IMR-90 (cell line): ENCODE data around the gene SELENOS. TPM values are rescaled to one million over a fixed set of nuclear protein-coding genes. Genes with fewer than 3 reads are reported as not detected.

Source experiments
- ATAC-seq: fragments of 200-7000 bp; cut with Tn5 transposase; 2 replicates; pipeline ENCODE4 v1.9.1; 2020; ENCODE audit warnings: low read depth, mild to moderate bottlenecking, moderate library complexity
- BruUV-seq: library from RNA; stranded (reverse); fragments of 400-500 nt; replicated peaks from 2 replicates; lab custom pipeline; 2021; lab: Mats Ljungman, UMichigan
- CTCF ChIA-PET: fragments of 300-600 bp; formaldehyde crosslinking; extraction: SDS; loops from one replicate; lab custom pipeline; 2021; ENCODE audit warnings: antibody characterized with exemption; lab: Yijun Ruan, JAX
- POLR2A ChIA-PET: fragments of 300-600 bp; sonication (Branson Sonifier 250); formaldehyde crosslinking; loops from one replicate; lab custom pipeline; 2022; ENCODE audit warnings: antibody characterized with exemption; ENCODE audit not compliant: unreplicated experiment; lab: Charles Lee
- DNase-seq: peaks from one replicate; pipeline ENCODE4 v3.0.0; 2013
- H2AFZ ChIP-seq: replicated peaks from 2 replicates; pipeline ENCODE3; 2013; ENCODE audit warnings: low read length, mild to moderate bottlenecking; ENCODE audit not compliant: poor library complexity
- H2AK5ac ChIP-seq: 2 replicates; pipeline ENCODE4 v1.6.1; 2013; ENCODE audit warnings: low read depth, low read length, inconsistent platforms
- H2AK9ac ChIP-seq: replicated peaks from 2 replicates; pipeline ENCODE3; 2013; ENCODE audit warnings: mild to moderate bottlenecking, low read depth, low read length, moderate library complexity; ENCODE audit not compliant: poor library complexity
- H2BK120ac ChIP-seq: 2 replicates; pipeline ENCODE4 v1.6.1; 2013; ENCODE audit warnings: low read depth, low read length, inconsistent platforms
- H2BK15ac ChIP-seq: 3 replicates; pipeline ENCODE4 v1.6.1; 2013; ENCODE audit warnings: low read depth, low read length, inconsistent platforms
- H2BK20ac ChIP-seq: 2 replicates; pipeline ENCODE4 v1.6.1; 2013; ENCODE audit warnings: low read depth, mild to moderate bottlenecking, inconsistent platforms, low read length, moderate library complexity
- H2BK5ac ChIP-seq: 2 replicates; pipeline ENCODE4 v1.6.1; 2013; ENCODE audit warnings: mild to moderate bottlenecking, low read depth, low read length, inconsistent platforms; ENCODE audit not compliant: poor library complexity, severe bottlenecking
- H3K14ac ChIP-seq: replicated peaks from 2 replicates; pipeline ENCODE4 v1.6.1; 2013; ENCODE audit warnings: low read depth, low read length, inconsistent platforms
- H3K18ac ChIP-seq: 2 replicates; pipeline ENCODE4 v1.6.1; 2013; ENCODE audit warnings: low read depth, low read length, control low read depth
- H3K23ac ChIP-seq: 2 replicates; pipeline ENCODE4 v1.6.1; 2013; ENCODE audit warnings: low read depth, low read length, inconsistent platforms
- H3K27ac ChIP-seq: 2 replicates; pipeline ENCODE4 v1.5.1; 2013; ENCODE audit warnings: mild to moderate bottlenecking, control low read depth, low read length; ENCODE audit not compliant: insufficient read depth
- H3K27me3 ChIP-seq: 2 replicates; pipeline ENCODE4 v1.6.1; 2013; ENCODE audit warnings: low read length; ENCODE audit not compliant: control insufficient read depth, insufficient read depth
- H3K36me3 ChIP-seq: 2 replicates; pipeline ENCODE4 v1.6.1; 2013; ENCODE audit warnings: low read length, mixed read lengths; ENCODE audit not compliant: control insufficient read depth, insufficient read depth
- H3K4ac ChIP-seq: 2 replicates; pipeline ENCODE4 v1.6.1; 2013; ENCODE audit warnings: low read depth, low read length, inconsistent platforms
- H3K4me1 ChIP-seq: 2 replicates; pipeline ENCODE4 v1.6.1; 2013; ENCODE audit warnings: low read length, mixed read lengths; ENCODE audit not compliant: control insufficient read depth, insufficient read depth
- H3K4me2 ChIP-seq: 2 replicates; pipeline ENCODE4 v1.6.1; 2013; ENCODE audit warnings: low read depth, mild to moderate bottlenecking, control low read depth, low read length, moderate library complexity
- H3K4me3 ChIP-seq: 2 replicates; pipeline ENCODE4 v1.5.1; 2013; ENCODE audit warnings: low read depth, mild to moderate bottlenecking, control low read depth, low read length, moderate library complexity; ENCODE audit not compliant: insufficient read depth
- H3K56ac ChIP-seq: 2 replicates; pipeline ENCODE4 v1.6.1; 2013; ENCODE audit warnings: low read length, inconsistent platforms; ENCODE audit not compliant: insufficient read depth; ENCODE audit errors: extremely low read depth
- H3K79me1 ChIP-seq, 2 experiments: 2 replicates each; pipeline ENCODE4 v1.6.1; 2013; ENCODE audit warnings: low read length in 2 of 2, inconsistent platforms in 1 of 2, low read depth in 1 of 2
- H3K9ac ChIP-seq: 2 replicates; pipeline ENCODE4 v1.6.1; 2013; ENCODE audit warnings: low read depth, low read length, control low read depth
- H3K9me1 ChIP-seq: 2 replicates; pipeline ENCODE4 v1.6.1; 2013; ENCODE audit warnings: low read length, inconsistent platforms; ENCODE audit not compliant: insufficient read depth
- H3K9me3 ChIP-seq: 2 replicates; pipeline ENCODE4 v1.6.1; 2013; ENCODE audit warnings: low read length; ENCODE audit not compliant: control insufficient read depth, insufficient read depth
- H4K20me1 ChIP-seq: 2 replicates; pipeline ENCODE4 v1.6.1; 2013; ENCODE audit warnings: low read length, inconsistent platforms; ENCODE audit not compliant: insufficient read depth
- H4K5ac ChIP-seq: 2 replicates; pipeline ENCODE4 v1.6.1; 2013; ENCODE audit warnings: mild to moderate bottlenecking, low read depth, low read length, control low read depth
- H4K8ac ChIP-seq, 2 experiments: 2 replicates each; pipeline ENCODE4 v1.6.1; 2013; ENCODE audit warnings: low read depth in 2 of 2, low read length in 2 of 2, control low read depth in 1 of 2, inconsistent platforms in 1 of 2
- H4K91ac ChIP-seq: 2 replicates; pipeline ENCODE4 v1.6.1; 2013; ENCODE audit warnings: low read depth, low read length, inconsistent platforms; ENCODE audit not compliant: insufficient read depth
- BHLHE40 ChIP-seq: fragments of 150-350 bp; IDR thresholded peaks from 2 replicates; pipeline ENCODE4 v1.6.1; 2016; ENCODE audit warnings: mild to moderate bottlenecking, low read depth, low read length
- CEBPB ChIP-seq: IDR thresholded peaks from 2 replicates; pipeline ENCODE4 v1.6.1; 2012; ENCODE audit warnings: low read depth, low read length, improper control_type of control experiment
- CHD1 ChIP-seq: IDR thresholded peaks from 2 replicates; pipeline ENCODE4 v1.6.1; 2012; ENCODE audit warnings: low read depth, low read length, improper control_type of control experiment
- CTCF ChIP-seq: conservative IDR thresholded peaks from 2 replicates; pipeline ENCODE4 v1.5.1; 2012; ENCODE audit warnings: mild to moderate bottlenecking, low read depth, low read length, improper control_type of control experiment
- ELK1 ChIP-seq: fragments of 150-350 bp; IDR thresholded peaks from 2 replicates; pipeline ENCODE4 v1.6.1; 2016; ENCODE audit warnings: low read depth, mild to moderate bottlenecking, low read length, moderate library complexity, borderline replicate concordance
- FOS ChIP-seq: fragments of 150-350 bp; IDR thresholded peaks from 2 replicates; pipeline ENCODE4 v1.6.1; 2016; ENCODE audit warnings: low read depth, low read length
- MAFK ChIP-seq: IDR thresholded peaks from 2 replicates; pipeline ENCODE4 v1.6.1; 2012; ENCODE audit warnings: low read depth, low read length, improper control_type of control experiment
- MAZ ChIP-seq: IDR thresholded peaks from 2 replicates; pipeline ENCODE4 v1.6.1; 2012; ENCODE audit warnings: low read depth, mild to moderate bottlenecking, low read length, improper control_type of control experiment, moderate library complexity, borderline replicate concordance
- MXI1 ChIP-seq: IDR thresholded peaks from 2 replicates; pipeline ENCODE4 v1.6.1; 2012; ENCODE audit warnings: low read depth, mild to moderate bottlenecking, low read length, moderate library complexity, borderline replicate concordance
- NFE2L2 ChIP-seq: fragments of 150-350 bp; IDR thresholded peaks from 2 replicates; pipeline ENCODE4 v1.6.1; 2016; ENCODE audit warnings: low read depth, mild to moderate bottlenecking, low read length
- POLR2A ChIP-seq: IDR thresholded peaks from 2 replicates; pipeline ENCODE4 v1.6.1; 2012; ENCODE audit warnings: mild to moderate bottlenecking, low read depth, low read length
- RAD21 ChIP-seq: IDR thresholded peaks from 2 replicates; pipeline ENCODE4 v1.6.1; 2012; ENCODE audit warnings: low read length, improper control_type of control experiment
- RCOR1 ChIP-seq: IDR thresholded peaks from 2 replicates; pipeline ENCODE4 v1.6.1; 2012; ENCODE audit warnings: mild to moderate bottlenecking, low read length, improper control_type of control experiment; ENCODE audit not compliant: insufficient replicate concordance
- RFX5 ChIP-seq: IDR thresholded peaks from 2 replicates; pipeline ENCODE4 v1.8.0; 2012; ENCODE audit warnings: low read depth, mild to moderate bottlenecking, low read length, moderate library complexity
- SMC3 ChIP-seq: fragments of 150-350 bp; IDR thresholded peaks from 2 replicates; pipeline ENCODE4 v1.6.1; 2016; ENCODE audit warnings: low read depth, mild to moderate bottlenecking, antibody characterized with exemption, low read length, moderate library complexity
- USF2 ChIP-seq: fragments of 150-350 bp; IDR thresholded peaks from 2 replicates; pipeline ENCODE4 v1.6.1; 2017; ENCODE audit warnings: mild to moderate bottlenecking, antibody characterized with exemption, low read length, low read depth
- WGBS, 2 experiments: methylation state at CpG; one replicate each; pipeline versions ENCODE4 v1.1.5 to v1.1.7; 2013; ENCODE audit warnings: missing lambda C conversion rate in 2 of 2; ENCODE audit not compliant: insufficient read length in 1 of 2; ENCODE audit errors: extremely low coverage in 2 of 2; 5-methylcytosine and 5-hydroxymethylcytosine counted together
- dilution Hi-C: fragments of 300-500 bp; cut with HindIII; formaldehyde crosslinking; loops from one replicate; pipeline ENCODE4 v1.14.3; 2018; ENCODE audit warnings: low sequenced_read_pairs; ENCODE audit not compliant: unreplicated experiment
- in situ Hi-C: fragments of 300-500 bp; cut with MboI; formaldehyde crosslinking; loops from 3 replicates; pipeline ENCODE4 v1.14.3; 2019; ENCODE audit warnings: low sequenced_read_pairs, inconsistent platforms, mixed read lengths
- intact Hi-C: fragments of 100-400 bp; cut with micrococcal nuclease; formaldehyde crosslinking; loops from 2 replicates; pipeline ENCODE4 v1.10.0; 2022
- polyA plus RNA-seq, 3 experiments: library from polyadenylated mRNA; depleted of rRNA; stranded (reverse); fragments of >200 nt; gene quantifications; 2 replicates each; pipeline ENCODE4 v1.2.3, GENCODE V29; 2012; ENCODE audit warnings: low replicate concordance in 1 of 3
- total RNA-seq: library from RNA; depleted of rRNA; stranded (reverse); fragments of >200 nt; gene quantifications from 2 replicates; pipeline ENCODE4 v1.2.3, GENCODE V29; 2012

Gene SELENOS
- total and polyA plus RNA-seq, 2 of the 4 experiments (the other 2 are of a cell fraction), result 39.8 to 77.1 TPM

DNA sequence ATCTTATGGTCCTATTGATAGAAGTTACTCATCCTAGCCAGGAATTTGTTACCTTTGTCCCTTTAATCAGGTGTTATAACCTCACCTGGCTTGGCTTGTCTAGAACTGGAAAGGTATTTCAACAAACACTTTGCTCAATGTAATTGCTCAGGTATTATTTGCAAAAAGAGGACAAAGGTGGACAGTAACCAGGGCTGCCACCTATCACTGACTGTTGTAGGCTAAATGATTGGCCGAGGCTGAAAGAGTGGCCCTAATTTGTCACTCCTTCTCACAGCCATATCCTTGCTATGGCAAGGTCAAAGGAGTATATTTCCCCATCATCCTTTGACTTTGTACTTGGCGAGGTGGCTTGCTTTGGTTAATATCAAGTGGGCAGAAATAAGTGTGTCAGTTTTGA is 2.7 kb upstream of the SELENOS start:
- Histone ChIP-seq H3K79me1 (peaks cover 14 to 33% of the 10 kb centered on the region in 2 experiments), H3K9me3 (no peaks in the 10 kb centered on the region), H3K9ac (no peak overlapping the region), H4K20me1 (peaks cover 13% of the 10 kb centered on the region; the same call in 1 of the 2 replicates), H3K27ac (no peak overlapping the region), H3K14ac (no peak overlapping the region), H2AFZ (no peak overlapping the region), H3K4me1 (0 out of 2 replicates have a peak, but pooled peaks cover 2% of the 10 kb centered on the region), H3K4me2 (no peak overlapping the region), H3K4me3 (no peak overlapping the region), H3K18ac (no peak overlapping the region), H3K23ac (no peak overlapping the region), H4K8ac (no peak overlapping the region), H3K4ac (no peak overlapping the region), H3K56ac (no peak overlapping the region), H3K27me3 (no peaks in the 10 kb centered on the region), H4K5ac (no peak overlapping the region), H2BK20ac (no peak overlapping the region), H2BK5ac (no peak overlapping the region), H2BK15ac (no peak overlapping the region), H3K36me3 (peaks cover 39% of the 10 kb centered on the region), H2AK5ac (no peak overlapping the region), H3K9me1 (peaks cover 7% of the 10 kb centered on the region; the same call in 1 of the 2 replicates), H4K91ac (no peak overlapping the region), H2BK120ac (no peak overlapping the region), H2AK9ac (no peak overlapping the region)
- CTCF ChIA-PET, result no interaction called here
- POLR2A ChIA-PET, result no interaction called here
- no peak for ATAC-seq
- in situ Hi-C loops, result no loop called here
- intact Hi-C loops, result no loop called here
- dilution Hi-C loops, result no loop called here
- no peak for TF ChIP-seq RFX5
- TF ChIP-seq FOS, result no peak
- no peak for TF ChIP-seq NFE2L2
- no peak for TF ChIP-seq SMC3
- TF ChIP-seq RAD21, result no peak
- no peak for TF ChIP-seq MAFK
- no peak for TF ChIP-seq CHD1
- no peak for TF ChIP-seq RCOR1
- TF ChIP-seq USF2, result no peak
- TF ChIP-seq CEBPB, result no peak
- no peak for TF ChIP-seq POLR2A
- no peak for TF ChIP-seq CTCF
- no peak for TF ChIP-seq ELK1
- TF ChIP-seq MXI1, result no peak
- TF ChIP-seq MAZ, result no peak
- no peak for TF ChIP-seq BHLHE40
- DNase-seq, result no peak
- no CpG with 5 or more reads among the region's 2 CpGs for WGBS, 2 experiments
- BruUV-seq, result no TSS peak
